Right cardiac atrium (tissue), 5 donors: ENCODE results near the gene ANKRD6. TPM values are rescaled to one million over a fixed set of nuclear protein-coding genes. Genes with fewer than 3 reads are reported as not detected.
A peak's percentile ranks its signal among the peaks of the same experiment; 100 is the strongest.

Experiments
- ATAC-seq, 2 donors: fragments of 200-7000 bp; cut with Tn5 transposase; one replicate each; pipeline versions ENCODE4 v1.8.0 to v1.9.1; 2020; ENCODE audit warnings: moderate library complexity in 2 of 2, mild to moderate bottlenecking in 1 of 2
- DNase-seq, 3 donors: peaks; one replicate each; pipeline ENCODE4 v3.0.0-alpha.2; 2020
- H3K27ac ChIP-seq: one replicate; pipeline ENCODE4 v1.5.1; 2013; ENCODE audit warnings: mild to moderate bottlenecking, low read length, control low read depth, moderate library complexity
- H3K27me3 ChIP-seq: one replicate; pipeline ENCODE4 v1.6.1; 2013; ENCODE audit not compliant: control insufficient read depth, insufficient read depth
- H3K4me1 ChIP-seq: one replicate; pipeline ENCODE4 v1.6.1; 2013; ENCODE audit warnings: low read length; ENCODE audit not compliant: control insufficient read depth, insufficient read depth
- H3K4me3 ChIP-seq: one replicate; pipeline ENCODE4 v1.5.1; 2013; ENCODE audit warnings: low read length, control low read depth
- H3K9me3 ChIP-seq: one replicate; pipeline ENCODE4 v1.6.1; 2013; ENCODE audit warnings: low read length; ENCODE audit not compliant: control insufficient read depth
- WGBS: extraction: QIAGEN DNeasy Blood & Tissue Kit; methylation state at CpG from one replicate; pipeline ENCODE4 v1.1.7; 2013; 5-methylcytosine and 5-hydroxymethylcytosine counted together
- intact Hi-C, 4 donors: fragments of 100-400 bp; cut with DNase I; formaldehyde crosslinking; loops; one replicate each; pipeline versions ENCODE4 v1.11.0 to v1.14.0; 2022 to 2023
- polyA plus RNA-seq: library from polyadenylated mRNA; stranded (reverse); fragments of 200-250 nt; gene quantifications from one replicate; pipeline ENCODE4 v1.2.3, GENCODE V29; 2013
- total RNA-seq, 4 donors: library from RNA; stranded (reverse); fragmentation: NEBNext Ultra II Directional; extraction: Animal tissue kit (Norgen Biotek cat#: 25700); gene quantifications; one replicate each; pipeline ENCODE4 v1.2.1, GENCODE V29; 2021
- donor health status: healthy with polysubstance abuse.
- donor health status: DM: no; HTN: yes; CAD: no.
- donor health status: DM: no; HTN: no; CAD: no.
- donor health status: DM: no; HTN: yes; CAD: no; lungs with severe emphysema.
- donor health status: DM: yes; HTN: yes; CAD: no.

ANKRD6 gene
- total and polyA plus RNA-seq, 5 donors: 6.7 to 22.8 (median 19.8) TPM

- Histone ChIP-seq H3K27ac (no peak overlapping the region), H3K4me3 (no peak overlapping the region), H3K9me3 (no peaks in the 10 kb centered on the region), H3K27me3 (no peaks in the 10 kb centered on the region), H3K4me1 (peaks cover 2% of the 10 kb centered on the region)
- intact Hi-C loops: no loop called here
- ATAC-seq (no peak), DNase-seq (no peak)
- 47% methylated on average over 4 of the region's 4 CpGs for WGBS
Observed at GRCh38 chr6:89471287-89471867, 38.4 kb downstream of the ANKRD6 start.

- WGBS: 78% methylated on average over 2 of the region's 2 CpGs
- no peaks in the 10 kb centered on the region for H3K9me3 ChIP-seq
- ATAC-seq (no peak), DNase-seq (no peak)
- H3K27ac ChIP-seq: no peak overlapping the region
- H3K4me1 ChIP-seq: peaks cover 2% of the 10 kb centered on the region
- H3K27me3 ChIP-seq: no peaks in the 10 kb centered on the region
- H3K4me3 ChIP-seq: no peak overlapping the region
- intact Hi-C loops: no loop called here
Observed at GRCh38 chr6:89475101-89475500, 42.1 kb downstream of the ANKRD6 start.

- ATAC-seq (peak; percentile 64 to 67), DNase-seq (no peak)
- Histone ChIP-seq H3K9me3 (no peaks in the 10 kb centered on the region), H3K27ac (no peak overlapping the region), H3K4me3 (no peak overlapping the region), H3K27me3 (no peaks in the 10 kb centered on the region), H3K4me1 (peaks cover 2% of the 10 kb centered on the region)
- intact Hi-C loops: no loop called here
Observed at GRCh38 chr6:89475634-89476033, 42.7 kb downstream of the ANKRD6 start.

DNA sequence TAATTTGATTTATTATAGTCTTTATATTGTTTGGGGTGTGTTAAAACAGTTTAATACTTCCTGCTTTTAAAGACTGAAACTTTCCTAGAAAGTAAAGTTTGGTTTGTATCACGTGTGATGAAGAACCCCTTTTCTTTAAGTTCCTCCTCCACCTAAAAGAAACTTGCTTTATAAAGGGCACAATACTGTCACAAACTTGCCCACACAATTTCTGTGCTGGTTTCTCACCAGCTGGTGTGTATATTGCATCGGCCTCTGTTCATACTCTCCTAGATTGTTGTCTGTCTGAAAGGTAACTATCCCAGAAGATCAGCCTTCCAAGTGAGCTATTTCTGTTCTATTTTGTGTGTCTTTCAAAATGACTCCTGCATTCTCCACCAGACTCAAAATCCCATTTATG is 46.9 kb downstream of the ANKRD6 start:
- DNase-seq (no peak), ATAC-seq (no peak)
- Histone ChIP-seq H3K9me3 (no peaks in the 10 kb centered on the region), H3K4me3 (no peak overlapping the region), H3K4me1 (peaks cover 9% of the 10 kb centered on the region), H3K27me3 (no peaks in the 10 kb centered on the region), H3K27ac (no peak overlapping the region)
- 85% methylated on average over 2 of the region's 2 CpGs for WGBS
- intact Hi-C loops: no loop called here

DNA sequence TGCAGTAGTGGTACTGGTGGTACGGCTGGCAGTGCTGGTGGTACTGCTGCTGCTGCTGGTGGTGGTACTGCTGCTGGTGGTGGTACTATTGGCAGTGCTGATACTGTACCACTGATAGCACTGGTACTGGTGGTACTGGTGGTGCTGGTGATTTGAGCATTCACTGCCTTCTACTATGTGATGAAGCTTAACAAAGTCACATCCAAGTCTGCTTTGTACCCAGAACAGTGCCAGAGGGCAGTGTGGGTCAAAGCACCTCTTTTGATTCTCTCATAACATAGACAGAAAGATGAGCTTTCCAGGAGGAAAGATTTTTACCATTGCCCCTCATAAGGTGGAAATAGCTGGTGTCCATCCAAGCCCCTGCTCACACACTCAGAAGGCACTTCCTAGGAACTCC is 48.7 kb downstream of the ANKRD6 start:
- ATAC-seq (peak in 1 of 2 donors; percentile 25), DNase-seq (no peak)
- Histone ChIP-seq H3K27me3 (no peaks in the 10 kb centered on the region), H3K4me1 (peaks cover 14% of the 10 kb centered on the region), H3K4me3 (no peak overlapping the region), H3K27ac (no peak overlapping the region), H3K9me3 (no peaks in the 10 kb centered on the region)
- WGBS: 77% methylated on average over 1 of the region's 1 CpG
- intact Hi-C loops: no loop called here

DNA sequence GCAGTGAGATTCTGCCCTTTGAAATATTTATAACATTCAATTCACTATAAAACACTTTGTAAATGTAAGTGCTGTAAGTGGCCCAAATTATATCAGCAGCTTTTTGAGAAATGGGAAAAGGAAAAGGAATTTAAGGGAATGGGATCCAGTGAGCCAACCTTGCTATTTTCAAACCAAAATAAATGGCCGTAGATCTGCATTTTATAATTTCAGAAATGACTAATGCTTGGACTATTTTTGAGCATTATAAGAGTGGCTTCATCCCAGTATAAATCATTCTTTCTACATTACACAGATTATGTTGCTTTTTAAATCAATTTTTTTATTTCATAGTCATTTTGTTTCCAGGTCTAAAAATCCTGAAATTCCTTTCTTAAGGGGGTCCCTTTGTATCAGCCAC is 49.2 kb downstream of the ANKRD6 start:
- ATAC-seq: peak in 1 of 2 donors; percentile 13

GRCh38 chr6:89483111-89483720 is 50.3 kb downstream of the ANKRD6 start:
- H3K27me3 ChIP-seq: no peaks in the 10 kb centered on the region
- no peaks in the 10 kb centered on the region for H3K9me3 ChIP-seq
- DNase-seq: peak; percentile 63 to 83 (median 73)
- peak; percentile 91 to 92 for ATAC-seq
- peaks cover 14% of the 10 kb centered on the region for H3K4me1 ChIP-seq
- peak overlapping the region; percentile 94 for H3K27ac ChIP-seq
- WGBS: 42% methylated on average over 7 of the region's 7 CpGs
- no peak overlapping the region for H3K4me3 ChIP-seq
- intact Hi-C loops: no loop called here

More for the DNA sequence above, 49.2 kb downstream of the ANKRD6 start:
- peaks cover 14% of the 10 kb centered on the region for H3K4me1 ChIP-seq
- no peak overlapping the region for H3K4me3 ChIP-seq
- H3K27ac ChIP-seq: no peak overlapping the region
- DNase-seq: no peak
- no peaks in the 10 kb centered on the region for H3K9me3 ChIP-seq
- H3K27me3 ChIP-seq: no peaks in the 10 kb centered on the region
- 48% methylated on average over 1 of the region's 1 CpG for WGBS
- intact Hi-C loops: no loop called here

DNA sequence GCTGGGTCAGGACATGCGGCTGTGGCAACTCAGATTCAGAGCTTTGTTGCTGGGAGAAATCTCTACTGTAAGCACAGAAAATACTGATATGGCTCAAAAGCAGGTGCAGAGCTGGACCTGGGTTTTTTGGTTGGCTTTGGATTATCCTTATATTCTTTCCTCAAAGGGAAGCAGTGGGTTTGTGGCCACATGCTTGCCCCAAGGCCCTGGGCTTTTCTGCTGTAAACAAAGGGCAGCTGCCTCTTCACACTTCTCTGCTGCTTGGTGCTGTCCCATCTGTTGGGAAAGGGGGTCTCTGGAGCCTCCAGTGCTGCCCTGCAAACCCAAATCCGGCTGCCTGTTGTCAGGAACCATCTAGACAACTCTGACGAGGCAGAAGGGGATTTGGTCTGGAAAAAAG is 52.4 kb downstream of the ANKRD6 start:
- Histone ChIP-seq H3K4me3 (no peak overlapping the region), H3K27me3 (no peaks in the 10 kb centered on the region), H3K9me3 (no peaks in the 10 kb centered on the region), H3K4me1 (peaks cover 14% of the 10 kb centered on the region), H3K27ac (no peak overlapping the region)
- WGBS: 83% methylated on average over 3 of the region's 3 CpGs
- DNase-seq (no peak), ATAC-seq (no peak)
- intact Hi-C loops: no loop called here

GRCh38 chr6:89487864-89488263 is 54.9 kb downstream of the ANKRD6 start:
- Histone ChIP-seq H3K27ac (no peak overlapping the region), H3K27me3 (no peaks in the 10 kb centered on the region), H3K9me3 (no peaks in the 10 kb centered on the region), H3K4me3 (no peak overlapping the region), H3K4me1 (peaks cover 10% of the 10 kb centered on the region)
- intact Hi-C loops: no loop called here
- ATAC-seq: no peak
- WGBS: 95% methylated on average over 1 of the region's 1 CpG
- no peak for DNase-seq

DNA sequence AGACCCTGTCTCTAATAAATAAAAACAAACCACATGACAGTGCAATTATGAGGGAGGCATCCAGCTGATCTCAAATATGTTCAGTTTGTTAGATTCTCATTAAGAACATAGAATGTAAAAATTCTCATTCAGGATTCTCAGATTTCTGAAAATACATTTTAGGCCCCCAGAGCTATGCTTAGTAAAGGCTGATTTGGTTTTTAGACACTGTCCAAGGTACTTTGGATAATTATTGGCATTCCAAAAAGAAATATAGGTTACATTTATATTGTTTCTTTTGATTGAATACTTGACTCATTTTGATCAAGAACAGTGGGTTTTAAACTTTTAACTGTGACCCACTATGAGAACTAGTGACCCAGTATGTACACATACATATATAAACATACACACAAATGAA is 55.5 kb downstream of the ANKRD6 start:
- Histone ChIP-seq H3K9me3 (no peaks in the 10 kb centered on the region), H3K27ac (no peak overlapping the region)

DNA sequence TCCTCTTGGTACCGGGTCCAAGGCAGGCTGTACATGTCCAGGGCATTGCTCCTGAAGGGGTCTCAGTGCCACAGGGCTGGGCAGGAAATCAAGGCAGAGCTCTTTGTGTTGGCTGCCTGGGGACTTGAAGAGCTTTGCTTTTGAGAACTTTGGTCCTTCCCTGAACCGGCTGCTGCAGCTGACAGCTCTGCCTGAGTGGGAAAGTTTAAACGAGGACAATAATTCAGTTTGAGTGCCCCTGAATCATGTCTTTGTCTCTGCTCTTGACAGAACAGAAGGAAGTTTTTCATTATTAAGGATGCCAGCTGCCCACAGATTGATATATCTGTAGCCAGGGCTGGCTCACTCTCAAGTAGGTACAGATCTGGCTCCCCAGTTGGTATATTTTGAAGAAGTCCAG is 56.1 kb downstream of the ANKRD6 start:
- WGBS: 49% methylated on average over 3 of the region's 3 CpGs
- intact Hi-C loops: no loop called here
- H3K27ac ChIP-seq: no peak overlapping the region

More for the DNA sequence above, 55.5 kb downstream of the ANKRD6 start:
- Histone ChIP-seq H3K27me3 (no peaks in the 10 kb centered on the region), H3K4me3 (no peak overlapping the region), H3K4me1 (peaks cover 7% of the 10 kb centered on the region)
- DNase-seq (no peak), ATAC-seq (no peak)
- intact Hi-C loops: no loop called here

More for the DNA sequence above, 56.1 kb downstream of the ANKRD6 start:
- no peaks in the 10 kb centered on the region for H3K27me3 ChIP-seq
- DNase-seq: no peak
- ATAC-seq: no peak
- peaks cover 7% of the 10 kb centered on the region for H3K4me1 ChIP-seq
- H3K4me3 ChIP-seq: no peak overlapping the region
- no peaks in the 10 kb centered on the region for H3K9me3 ChIP-seq
